KMS-11 (cell line): Measurements from ENCODE around the gene UNC5CL.

Experiments
- H2AFZ ChIP-seq: fragments of 200-600 bp; sonication (generic); 2 replicates; pipeline ENCODE4 v1.6.1; 2016; ENCODE audit warnings: antibody characterized with exemption, mixed run types, low read depth
- H3K27ac ChIP-seq: fragments of 200-600 bp; sonication (generic); 2 replicates; pipeline ENCODE4 v1.6.1; 2016; ENCODE audit warnings: mild to moderate bottlenecking, mixed run types
- H3K27me3 ChIP-seq: fragments of 200-600 bp; sonication (generic); 2 replicates; pipeline ENCODE4 v1.6.1; 2017; ENCODE audit warnings: mild to moderate bottlenecking, low read depth, mixed run types, moderate library complexity; ENCODE audit not compliant: insufficient read depth
- H3K36me3 ChIP-seq: fragments of 200-600 bp; sonication (generic); 2 replicates; pipeline ENCODE4 v1.6.1; 2017; ENCODE audit warnings: mild to moderate bottlenecking, mixed run types; ENCODE audit not compliant: insufficient read depth
- H3K4me1 ChIP-seq: fragments of 200-600 bp; sonication (generic); 2 replicates; pipeline ENCODE4 v1.6.1; 2016; ENCODE audit warnings: mild to moderate bottlenecking, low read depth, mixed run types; ENCODE audit not compliant: poor library complexity, severe bottlenecking
- H3K4me2 ChIP-seq: fragments of 200-600 bp; sonication (generic); 2 replicates; pipeline ENCODE4 v1.7.0; 2016; ENCODE audit warnings: mild to moderate bottlenecking, mixed run types
- H3K4me3 ChIP-seq: fragments of 200-600 bp; sonication (generic); IDR thresholded peaks from 2 replicates; pipeline ENCODE4 v1.6.1; 2017; ENCODE audit warnings: low read depth, low read length, mixed read lengths; ENCODE audit not compliant: insufficient read depth
- H3K79me2 ChIP-seq: fragments of 200-600 bp; sonication (generic); 2 replicates; pipeline ENCODE4 v1.6.1; 2016; ENCODE audit warnings: low read depth, mixed run types; ENCODE audit not compliant: insufficient read depth
- H3K9ac ChIP-seq: fragments of 200-600 bp; sonication (generic); 2 replicates; pipeline ENCODE4 v1.6.1; 2016; ENCODE audit warnings: mild to moderate bottlenecking, mixed run types
- H4K20me1 ChIP-seq: fragments of 200-600 bp; sonication (generic); 2 replicates; pipeline ENCODE4 v1.6.1; 2016; ENCODE audit warnings: mild to moderate bottlenecking, mixed run types; ENCODE audit not compliant: insufficient read depth
- TF ChIP-seq, protein P1 (sequence below): fragments of 200-600 bp; sonication (generic); conservative IDR thresholded peaks from 2 replicates; pipeline ENCODE4 v1.6.1; 2017; ENCODE audit warnings: low read depth, mild to moderate bottlenecking, antibody characterized with exemption, low read length, moderate library complexity, mixed read lengths

The UNC5CL gene

DNA sequence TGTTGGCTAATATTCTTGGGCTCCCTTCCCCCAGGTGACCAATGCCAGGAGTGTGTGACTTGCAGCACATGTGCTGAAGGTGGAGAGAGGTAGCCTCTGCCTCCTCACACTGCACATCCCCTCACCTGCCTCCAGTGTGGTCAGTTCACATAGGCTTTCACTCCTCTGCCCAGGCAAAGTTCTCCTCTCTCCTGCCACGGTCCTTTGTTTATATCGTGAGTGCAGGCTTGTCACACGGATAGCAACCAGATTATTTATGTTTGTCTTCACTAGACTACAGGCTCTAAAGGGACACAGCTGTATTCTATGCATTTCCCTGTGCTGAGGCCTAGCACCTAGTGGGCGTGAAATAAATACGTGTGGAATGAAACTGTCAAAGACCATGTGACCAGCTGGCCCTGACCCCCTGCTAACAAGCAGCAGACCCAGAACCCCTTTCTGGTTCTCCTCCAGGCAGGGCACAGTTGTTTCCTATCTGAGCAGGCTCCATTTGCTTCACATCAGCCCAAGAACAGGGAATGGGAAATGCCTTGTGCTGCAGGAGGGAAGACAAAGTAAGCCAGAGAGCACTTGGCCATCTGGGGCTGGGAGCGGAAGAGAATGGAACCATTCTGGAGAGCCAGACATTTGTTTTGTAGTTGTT is 42.3 kb downstream of the UNC5CL start:
- TF ChIP-seq, protein P1, sequence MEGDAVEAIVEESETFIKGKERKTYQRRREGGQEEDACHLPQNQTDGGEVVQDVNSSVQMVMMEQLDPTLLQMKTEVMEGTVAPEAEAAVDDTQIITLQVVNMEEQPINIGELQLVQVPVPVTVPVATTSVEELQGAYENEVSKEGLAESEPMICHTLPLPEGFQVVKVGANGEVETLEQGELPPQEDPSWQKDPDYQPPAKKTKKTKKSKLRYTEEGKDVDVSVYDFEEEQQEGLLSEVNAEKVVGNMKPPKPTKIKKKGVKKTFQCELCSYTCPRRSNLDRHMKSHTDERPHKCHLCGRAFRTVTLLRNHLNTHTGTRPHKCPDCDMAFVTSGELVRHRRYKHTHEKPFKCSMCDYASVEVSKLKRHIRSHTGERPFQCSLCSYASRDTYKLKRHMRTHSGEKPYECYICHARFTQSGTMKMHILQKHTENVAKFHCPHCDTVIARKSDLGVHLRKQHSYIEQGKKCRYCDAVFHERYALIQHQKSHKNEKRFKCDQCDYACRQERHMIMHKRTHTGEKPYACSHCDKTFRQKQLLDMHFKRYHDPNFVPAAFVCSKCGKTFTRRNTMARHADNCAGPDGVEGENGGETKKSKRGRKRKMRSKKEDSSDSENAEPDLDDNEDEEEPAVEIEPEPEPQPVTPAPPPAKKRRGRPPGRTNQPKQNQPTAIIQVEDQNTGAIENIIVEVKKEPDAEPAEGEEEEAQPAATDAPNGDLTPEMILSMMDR = no peak
- H3K27me3 ChIP-seq = no peaks in the 10 kb centered on the region
- H3K27ac ChIP-seq = no peak overlapping the region
- H4K20me1 ChIP-seq = no peaks in the 10 kb centered on the region
- H3K4me3 ChIP-seq = no peak overlapping the region
- no peak overlapping the region for H2AFZ ChIP-seq
- H3K79me2 ChIP-seq = no peaks in the 10 kb centered on the region
- H3K4me2 ChIP-seq = no peak overlapping the region
- no peak overlapping the region for H3K9ac ChIP-seq
- no peaks in the 10 kb centered on the region for H3K4me1 ChIP-seq
- no peaks in the 10 kb centered on the region for H3K36me3 ChIP-seq

DNA sequence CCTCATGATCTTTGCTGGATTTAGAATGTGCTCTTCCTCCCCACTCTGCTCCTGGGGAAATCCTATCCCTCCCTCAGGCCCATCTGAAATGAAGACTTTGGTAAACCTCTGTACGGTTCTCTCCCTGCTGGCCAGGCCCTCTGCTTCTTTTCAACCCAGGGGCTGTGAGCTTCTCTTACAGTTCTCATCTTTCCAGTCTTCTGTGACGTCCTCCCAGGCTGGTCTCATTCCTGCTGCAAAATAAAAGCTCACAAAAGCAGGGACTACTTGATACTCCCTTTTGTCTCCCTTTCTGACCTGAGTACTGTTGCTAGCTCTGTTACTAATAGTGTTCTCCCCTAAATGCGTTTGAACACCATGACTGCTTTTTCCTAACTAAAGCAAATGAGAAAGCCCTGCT is 46.3 kb downstream of the UNC5CL start:
- H3K36me3 ChIP-seq = no peaks in the 10 kb centered on the region
- H3K27ac ChIP-seq = no peak overlapping the region
- H3K4me2 ChIP-seq = no peak overlapping the region
- no peak overlapping the region for H3K4me3 ChIP-seq
- H3K79me2 ChIP-seq = no peaks in the 10 kb centered on the region
- TF ChIP-seq, protein P1 = no peak
- H3K9ac ChIP-seq = no peak overlapping the region
- H2AFZ ChIP-seq = no peak overlapping the region
- H3K27me3 ChIP-seq = no peaks in the 10 kb centered on the region
- no peaks in the 10 kb centered on the region for H4K20me1 ChIP-seq
- H3K4me1 ChIP-seq = no peaks in the 10 kb centered on the region

GRCh38 chr6:40990301-40990700 is 48.7 kb downstream of the UNC5CL start:
- TF ChIP-seq, protein P1 = no peak
- Histone ChIP-seq H3K36me3 (no peaks in the 10 kb centered on the region), H3K27me3 (no peaks in the 10 kb centered on the region)

DNA sequence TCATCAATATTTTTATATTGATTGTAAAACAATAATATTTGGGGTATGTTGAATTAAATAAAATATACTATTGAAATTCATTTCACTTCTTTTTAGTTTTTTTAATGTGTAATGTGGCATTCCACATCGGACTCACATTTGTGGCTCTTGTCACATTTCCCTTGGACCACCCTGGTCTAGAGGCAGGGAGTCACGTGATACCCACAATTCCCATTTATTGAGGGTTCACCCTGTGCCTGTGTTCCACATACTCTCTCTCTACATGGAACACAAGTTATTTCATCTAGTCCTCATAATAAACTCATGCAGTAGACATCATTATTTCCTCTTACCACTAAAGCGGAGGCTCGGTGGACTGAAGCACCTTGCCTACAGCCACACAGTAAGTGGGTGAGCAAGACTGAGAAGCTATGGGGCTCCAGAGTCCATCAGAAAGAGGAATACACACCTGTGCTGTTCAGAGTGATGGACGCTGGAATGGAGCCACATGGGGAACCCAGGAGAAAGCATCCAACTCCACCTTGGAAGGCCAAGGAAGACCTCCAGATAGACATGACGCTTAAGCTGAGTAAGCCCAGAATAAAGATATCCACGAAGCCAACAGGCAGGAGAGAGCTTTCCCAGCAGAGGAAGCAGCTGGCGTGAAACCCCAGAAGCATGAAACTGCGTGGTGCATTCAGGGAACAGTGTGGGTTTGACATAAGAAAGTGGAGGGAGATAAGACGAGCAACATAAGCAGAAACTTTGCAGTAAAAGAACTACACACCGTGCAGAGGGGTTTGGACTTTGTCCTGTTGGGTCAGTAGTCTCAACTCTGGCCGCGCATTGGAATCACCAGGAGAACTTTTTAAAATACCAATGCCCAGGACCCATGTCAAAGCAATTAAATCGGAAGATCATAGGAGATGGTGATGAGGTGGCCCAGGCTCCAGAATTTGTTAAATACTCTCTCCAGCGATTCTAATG is 49.5 kb downstream of the UNC5CL start:
- H3K4me2 ChIP-seq = no peak overlapping the region
- no peaks in the 10 kb centered on the region for H3K27me3 ChIP-seq
- H2AFZ ChIP-seq = no peak overlapping the region
- no peaks in the 10 kb centered on the region for H3K36me3 ChIP-seq
- H3K27ac ChIP-seq = no peak overlapping the region
- TF ChIP-seq, protein P1 = no peak
- no peak overlapping the region for H3K9ac ChIP-seq
- H3K79me2 ChIP-seq = no peaks in the 10 kb centered on the region
- H3K4me3 ChIP-seq = no peak overlapping the region
- H3K4me1 ChIP-seq = no peaks in the 10 kb centered on the region
- no peaks in the 10 kb centered on the region for H4K20me1 ChIP-seq

More at GRCh38 chr6:40990301-40990700, 48.7 kb downstream of the UNC5CL start:
- Histone ChIP-seq H2AFZ (no peak overlapping the region), H3K4me3 (no peak overlapping the region), H4K20me1 (no peaks in the 10 kb centered on the region), H3K79me2 (no peaks in the 10 kb centered on the region), H3K4me2 (no peak overlapping the region), H3K9ac (no peak overlapping the region), H3K4me1 (no peaks in the 10 kb centered on the region), H3K27ac (no peak overlapping the region)
